Activated effector memory CD4-positive, alpha-beta T cell treated with Interleukin-2 at 50 U/mL for 16 hours (primary cell): ENCODE results near the gene PTPRO.
"Not testable (repeated sequence)": the region's sequence is repeated elsewhere in the genome, so short reads cannot be mapped to it uniquely, and the experiment has no call there.

ENCODE experiments used
- DNase-seq: peaks from one replicate; pipeline ENCODE4 v3.0.0-alpha.2; 2020

The PTPRO gene

DNA sequence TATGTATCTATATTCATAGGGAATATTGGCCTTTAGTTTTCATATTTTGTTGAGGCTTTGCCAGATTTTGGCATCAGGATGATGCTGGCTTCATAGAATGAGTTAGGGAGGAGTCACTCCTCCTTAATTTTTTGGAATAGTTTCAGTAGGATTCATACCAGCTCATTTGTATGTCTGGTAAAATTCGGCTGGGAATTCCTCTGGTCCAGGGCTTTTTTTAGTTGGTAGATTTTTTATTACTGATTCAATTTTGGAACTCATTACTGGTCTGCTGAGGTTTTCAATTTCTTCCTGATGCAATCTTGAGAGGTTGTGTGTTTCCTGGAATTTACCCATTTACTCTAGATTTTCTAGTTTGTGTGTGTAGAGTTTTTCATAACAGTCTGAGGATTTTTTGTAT is 291.7 kb downstream of the PTPRO start:
- no peak for DNase-seq

DNA sequence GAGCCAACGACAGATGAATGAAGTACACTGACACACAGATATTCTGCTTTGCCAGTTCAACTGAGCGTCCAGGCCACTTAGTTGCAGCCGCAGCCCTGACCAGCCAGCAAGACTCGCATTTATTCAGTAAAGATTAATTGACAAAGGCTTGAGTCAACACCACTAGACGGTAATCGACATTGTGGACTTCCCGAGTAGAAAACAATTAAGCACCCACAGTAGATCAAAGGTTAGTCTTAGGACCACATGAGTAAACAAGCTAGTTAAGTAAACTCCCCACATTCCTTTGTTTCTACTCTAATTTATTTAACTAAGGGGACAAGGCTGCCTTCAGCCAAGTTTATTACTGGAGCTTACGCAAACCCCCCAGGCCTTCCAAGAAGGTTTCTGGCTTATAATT is 294.2 kb downstream of the PTPRO start:
- DNase-seq, result not testable (repeated sequence)

DNA sequence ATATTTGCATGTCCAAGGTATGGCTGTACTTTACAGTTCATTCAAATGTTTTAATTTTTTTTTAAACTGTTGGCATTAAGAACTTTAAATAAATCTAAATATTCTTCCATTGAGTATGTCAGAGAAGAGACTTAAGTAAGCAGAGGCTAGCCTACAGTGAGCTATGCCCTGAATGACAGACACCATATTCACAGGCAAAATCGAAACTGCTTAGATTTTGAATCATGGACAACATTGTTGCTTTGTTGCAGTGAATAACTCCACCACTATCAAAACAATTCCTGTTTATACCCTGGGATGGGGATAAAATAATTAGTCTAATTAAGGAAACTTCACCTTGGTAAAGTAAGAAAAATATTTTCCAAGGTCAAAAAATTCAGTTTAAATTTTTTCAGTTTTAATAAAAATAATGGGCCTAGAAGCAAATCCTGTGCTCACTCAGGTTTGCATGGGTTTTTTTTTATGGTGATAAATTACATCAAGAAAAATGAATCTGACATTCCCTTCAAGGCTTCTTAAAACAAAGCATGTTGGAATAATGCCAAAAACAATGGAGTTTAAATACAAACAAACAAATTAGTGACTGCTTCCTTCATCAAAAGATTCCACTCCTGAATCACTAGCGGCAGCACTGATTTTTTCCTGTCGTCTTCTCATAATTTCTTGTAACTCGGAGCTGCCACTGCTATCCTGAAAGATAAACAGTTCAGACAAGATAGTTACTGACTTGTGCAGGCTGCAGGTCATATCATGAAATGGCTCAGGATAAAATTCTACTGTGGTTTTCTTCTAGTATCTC is 298.6 kb downstream of the PTPRO start:
- DNase-seq, result no peak

DNA sequence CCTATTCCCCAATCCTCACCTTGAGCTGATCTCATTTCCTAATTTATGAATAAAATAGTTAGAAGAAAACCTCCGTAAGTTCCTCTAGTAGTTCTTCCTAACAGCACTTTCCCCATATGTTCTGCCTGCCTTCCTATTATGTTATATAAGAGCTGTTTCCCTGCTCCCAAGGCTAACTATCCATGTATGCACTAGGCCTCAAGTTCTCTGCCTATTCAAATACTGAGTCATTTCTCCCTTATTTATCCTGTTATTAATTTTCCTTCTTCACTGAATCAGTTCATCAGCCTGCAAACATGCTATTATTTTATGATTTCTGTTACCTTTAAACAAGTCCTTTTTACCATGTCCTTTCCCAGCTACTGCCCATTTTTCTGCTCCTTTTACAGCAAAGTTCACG is 302.8 kb downstream of the PTPRO start:
- DNase-seq, result no peak

DNA sequence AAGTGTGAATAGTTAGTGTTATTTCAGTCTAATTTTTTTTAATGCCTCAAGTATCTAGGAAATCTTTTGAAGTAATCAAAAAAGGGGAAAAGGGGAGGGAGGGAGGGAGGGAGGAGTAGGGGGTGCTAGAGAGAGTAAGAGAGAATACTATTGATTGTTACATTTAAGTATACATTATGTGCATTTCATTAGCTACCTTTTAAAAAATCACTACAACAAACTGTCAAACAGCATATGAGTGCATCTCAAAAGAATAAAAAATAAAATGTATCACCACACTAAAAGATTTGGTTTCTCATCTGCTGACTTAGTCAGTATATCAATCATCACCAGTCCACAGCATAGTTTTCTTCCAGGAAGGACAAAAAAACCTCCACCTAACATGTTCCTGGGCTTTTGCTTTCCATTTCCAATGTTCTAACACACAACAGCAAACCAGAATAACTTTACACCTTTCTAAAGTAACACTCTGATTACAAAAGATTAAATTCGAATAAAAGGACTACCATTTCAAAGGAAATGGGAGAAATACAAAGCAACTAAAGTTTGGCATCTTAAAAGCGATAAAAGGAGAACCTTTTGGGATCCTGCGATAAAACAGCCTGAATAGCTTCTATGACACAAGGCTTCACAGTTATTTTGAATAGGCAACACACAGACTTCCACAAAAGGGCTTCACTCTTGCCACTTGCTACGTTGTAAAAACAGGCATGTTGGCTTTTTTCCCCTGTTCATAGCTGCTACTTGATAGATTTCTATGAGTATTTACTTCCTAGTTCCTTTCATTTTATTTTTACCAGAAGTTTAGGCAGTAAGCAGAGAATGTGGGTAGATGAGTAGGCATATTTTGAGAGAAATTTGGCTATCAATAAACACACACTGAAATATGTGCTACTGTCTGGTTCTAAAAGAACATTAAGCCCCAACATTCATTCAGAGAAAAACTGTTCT is 306.0 kb downstream of the PTPRO start:
- DNase-seq, result no peak

DNA sequence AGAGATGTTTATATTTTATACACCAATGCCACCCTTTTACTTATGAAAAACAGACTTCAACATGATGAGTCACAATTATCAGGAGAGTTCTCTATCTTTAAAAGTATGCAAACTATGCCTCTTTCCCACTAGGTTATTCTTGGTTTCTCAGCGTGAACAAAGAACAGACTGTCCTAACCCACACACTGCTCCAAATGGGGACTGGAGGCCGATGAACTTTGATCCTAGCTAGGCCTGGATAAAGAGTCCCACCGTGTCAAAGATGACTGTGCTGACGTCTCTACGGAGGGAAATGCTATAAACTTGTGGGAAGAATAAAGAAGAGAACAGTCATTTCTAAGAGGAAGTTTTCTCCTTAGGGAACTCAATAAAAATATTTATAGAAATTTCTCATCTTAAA is 306.8 kb downstream of the PTPRO start:
- no peak for DNase-seq

DNA sequence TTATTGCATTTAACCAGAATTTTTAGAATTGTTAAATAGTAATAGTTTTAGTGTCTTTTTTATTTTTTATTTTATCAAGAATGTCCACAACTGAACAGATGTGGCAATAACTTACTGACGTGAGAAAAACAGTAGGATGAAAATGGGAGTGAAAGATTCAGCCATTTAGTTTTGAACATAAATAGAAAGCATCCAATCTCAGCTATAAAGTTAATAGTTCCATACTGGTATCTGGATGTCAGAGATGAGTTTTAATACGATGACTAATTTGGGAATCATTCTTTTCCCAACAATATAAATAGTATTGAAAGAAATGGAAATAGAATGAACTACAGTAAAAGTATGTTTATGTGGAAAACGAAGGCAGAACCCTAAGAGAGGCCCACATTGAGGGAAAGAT is 307.5 kb downstream of the PTPRO start:
- DNase-seq, result no peak

DNA sequence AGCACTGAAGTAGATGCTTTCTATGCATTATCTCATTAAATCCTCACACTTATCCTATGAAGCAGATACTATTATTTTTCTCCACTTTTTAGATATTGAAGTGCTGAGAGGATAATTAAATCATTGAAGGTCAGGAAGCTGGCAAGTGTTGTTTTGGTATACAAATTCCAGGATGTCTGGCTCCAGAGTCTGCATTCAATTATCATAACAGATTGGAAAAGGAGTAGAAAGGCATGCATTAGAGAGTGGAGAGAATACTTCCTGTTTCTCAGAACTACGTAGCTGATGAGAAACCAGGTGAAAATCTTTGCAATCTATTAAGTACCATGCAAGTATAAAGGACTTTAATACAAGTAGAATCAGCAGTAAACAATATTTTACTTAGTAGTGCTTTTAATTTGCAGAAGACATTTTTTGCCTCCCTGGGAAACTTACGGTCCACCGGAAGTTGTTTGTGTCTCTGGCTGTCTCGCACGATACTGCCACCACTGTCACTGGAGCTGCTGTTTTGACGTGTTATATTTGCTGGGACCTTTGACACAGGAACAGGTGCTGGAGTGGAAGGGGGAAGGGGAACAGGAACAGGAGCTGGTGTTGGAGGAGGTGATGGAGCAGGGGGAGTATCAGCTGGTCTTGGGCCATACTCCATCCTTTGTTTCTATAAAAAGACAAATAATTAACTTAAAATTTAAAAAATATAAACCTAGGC is 308.9 kb downstream of the PTPRO start:
- no peak for DNase-seq

DNA sequence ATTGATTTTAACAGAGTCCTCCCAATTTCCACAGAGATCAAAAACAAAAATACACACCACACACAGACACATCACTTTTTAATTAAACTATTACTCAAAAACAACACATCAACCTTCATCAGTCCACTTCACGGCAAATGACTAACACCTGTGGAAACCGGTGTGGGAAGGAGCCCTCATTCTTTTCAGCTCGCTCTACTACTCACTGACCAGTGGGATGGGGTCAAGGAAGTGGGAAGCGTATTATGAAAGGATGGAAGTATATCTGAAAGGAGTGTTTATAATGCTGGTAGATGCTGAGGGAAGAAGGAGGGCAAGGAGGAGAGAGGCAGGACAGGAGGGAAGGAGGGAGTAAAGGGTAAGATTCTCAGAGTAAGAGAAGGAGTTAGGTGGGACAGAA is 310.4 kb downstream of the PTPRO start:
- DNase-seq, result no peak

DNA sequence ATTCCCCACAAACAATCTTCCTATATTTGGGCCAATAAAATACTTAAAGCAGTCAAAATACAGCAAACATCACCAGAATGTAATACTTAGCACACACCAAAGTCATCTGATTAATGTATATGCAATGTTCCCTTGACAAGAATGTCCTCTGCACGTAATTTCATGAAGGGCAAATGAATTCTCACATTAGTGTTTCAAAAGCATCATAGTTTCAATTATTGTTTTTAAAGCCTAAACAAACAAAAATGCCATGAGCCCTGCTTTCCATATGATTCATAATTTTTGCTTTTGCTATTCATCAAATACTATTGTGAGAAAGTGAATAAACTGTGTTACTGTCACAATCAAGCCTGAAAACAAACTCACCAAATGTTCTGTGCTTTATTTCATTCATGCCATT is 310.9 kb downstream of the PTPRO start:
- no peak for DNase-seq

DNA sequence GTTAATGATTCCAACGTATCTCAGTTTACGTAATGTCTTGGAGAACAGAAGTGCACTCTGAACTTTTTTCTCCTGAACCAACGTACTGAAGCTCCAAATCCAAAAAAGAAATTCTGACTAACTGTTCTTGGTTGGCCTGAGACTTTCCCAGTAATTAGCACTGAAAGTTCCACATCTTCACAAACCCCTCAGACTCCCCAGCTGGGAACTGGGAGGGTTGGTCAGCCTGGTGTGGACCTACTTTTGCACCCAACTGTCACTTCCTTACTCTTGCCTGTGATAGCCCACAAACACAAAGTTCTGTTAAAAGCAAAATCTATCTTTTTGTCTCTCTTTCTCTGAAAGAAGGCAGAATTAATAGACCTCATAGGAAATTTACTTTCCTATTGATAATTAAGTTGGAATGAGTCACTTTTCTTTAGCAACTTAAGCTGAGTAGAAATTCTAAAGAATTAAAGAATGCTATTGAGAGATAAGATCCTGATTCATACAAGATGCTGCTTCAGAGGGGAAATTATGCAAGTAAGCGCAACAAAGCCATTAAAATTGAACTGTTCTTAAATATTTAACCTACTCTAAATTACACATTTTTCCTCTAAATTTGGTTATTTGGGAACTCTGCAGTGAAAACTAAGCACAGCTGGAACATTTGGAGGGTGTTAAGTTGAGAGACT is 311.8 kb downstream of the PTPRO start:
- no peak for DNase-seq

DNA sequence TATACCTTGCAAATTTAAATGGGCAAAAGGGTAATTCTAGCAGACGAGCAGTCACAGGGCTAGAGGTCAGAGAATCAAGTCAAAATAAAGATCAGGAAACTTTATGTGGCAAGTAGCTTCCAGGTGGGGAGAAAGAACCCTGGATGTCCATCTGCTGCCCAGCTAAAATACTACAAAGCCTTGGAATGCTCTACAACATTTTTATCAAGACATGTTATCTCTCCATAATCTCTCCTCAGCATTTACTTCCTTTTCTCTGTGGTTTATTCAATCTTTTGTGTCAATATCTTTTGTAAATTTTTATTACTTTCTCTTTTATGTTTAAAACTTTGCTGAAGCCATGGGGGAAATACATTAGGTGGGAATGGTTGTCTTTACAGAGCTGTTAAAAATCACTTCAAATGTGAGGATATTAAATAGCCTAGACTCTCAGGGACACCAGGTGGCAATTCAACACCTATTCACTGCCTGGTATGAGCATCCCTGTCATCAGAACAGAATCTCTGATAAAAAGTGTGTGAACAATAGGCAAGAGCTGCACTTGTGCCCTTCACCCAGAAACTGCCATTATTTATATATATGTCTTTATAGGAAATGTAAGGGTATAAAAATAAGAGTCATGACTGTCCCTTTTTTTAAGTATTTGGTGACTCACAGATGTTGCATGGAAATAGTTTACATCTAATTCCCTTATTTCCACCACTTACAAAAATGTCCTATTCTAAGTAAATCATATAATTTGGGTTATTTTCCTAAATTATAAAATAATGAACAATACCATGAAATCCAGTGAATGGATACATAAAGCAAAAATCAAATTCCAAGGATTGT is 314.0 kb downstream of the PTPRO start:
- DNase-seq, result no peak

DNA sequence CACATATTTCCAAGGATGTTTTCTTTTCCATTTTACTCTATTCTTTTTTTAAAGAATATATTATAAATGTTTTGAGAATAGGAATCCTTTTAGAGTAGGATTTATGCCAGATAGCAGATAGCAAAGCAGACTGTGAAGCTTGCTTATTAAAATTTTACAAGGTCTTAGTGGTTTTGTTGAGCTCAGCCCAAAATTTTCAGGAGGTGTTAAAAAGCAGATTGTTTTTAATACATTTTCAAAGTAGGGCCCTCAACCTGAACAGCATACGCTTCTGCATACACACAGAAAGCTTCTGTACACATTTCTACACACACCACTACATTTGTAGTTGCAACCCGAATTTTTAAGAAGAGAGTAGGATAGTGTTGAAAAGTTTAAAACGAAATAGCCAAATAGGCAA is 315.9 kb downstream of the PTPRO start:
- DNase-seq, result no peak

DNA sequence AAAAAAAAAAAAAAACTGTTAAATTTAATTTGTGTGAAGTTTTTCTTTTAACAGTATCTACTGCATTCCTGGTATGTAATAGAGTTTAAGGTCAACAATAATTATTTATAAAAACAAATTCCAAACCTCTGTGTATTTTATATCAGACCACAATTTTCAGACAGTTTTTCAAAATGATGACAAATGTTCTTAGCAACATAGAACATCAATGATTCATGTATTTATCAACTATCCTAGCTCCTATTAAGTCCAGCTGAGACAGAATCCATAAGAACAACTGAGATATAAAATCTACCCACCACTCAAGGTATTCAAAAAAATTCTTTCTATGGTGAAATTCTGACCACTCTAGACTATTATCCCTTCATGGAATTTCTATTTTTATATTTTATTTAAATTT is 322.4 kb downstream of the PTPRO start:
- no peak for DNase-seq

DNA sequence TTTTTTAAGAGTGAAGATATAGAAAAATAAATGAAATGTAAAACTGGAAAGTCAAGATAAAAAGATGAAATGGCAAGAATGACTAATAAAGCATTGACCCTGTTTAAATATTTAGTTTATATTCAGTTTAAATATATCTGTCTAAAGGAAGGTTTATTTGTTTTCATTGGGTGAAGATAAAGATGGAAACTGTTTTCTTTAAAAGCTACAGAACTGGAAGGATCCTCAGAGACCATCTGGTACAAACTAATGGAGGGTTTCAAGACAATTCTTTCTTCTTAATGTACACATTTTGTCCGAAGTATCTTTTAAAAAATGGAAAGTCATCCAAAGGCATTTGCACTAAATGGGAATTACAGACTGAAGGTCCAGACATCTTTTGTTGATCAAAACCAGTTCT is 324.3 kb downstream of the PTPRO start:
- no peak for DNase-seq
